Renal cortical epithelial cell (primary cell): Measurements from ENCODE around the gene ODC1. TPM values are rescaled to one million over a fixed set of nuclear protein-coding genes. Genes with fewer than 3 reads are reported as not detected.

ENCODE experiments used
- DNase-seq: peaks from one replicate; pipeline ENCODE4 v3.0.0-alpha.2; 2011; ENCODE audit warnings: low read depth
- total RNA-seq: library from RNA; depleted of rRNA; stranded (reverse); fragments of >200 nt; gene quantifications from 2 replicates; pipeline ENCODE4 v1.2.3, GENCODE V29; 2014

ODC1 gene
- total RNA-seq, 1 donor from 2014 or later = 79.7 TPM

DNA sequence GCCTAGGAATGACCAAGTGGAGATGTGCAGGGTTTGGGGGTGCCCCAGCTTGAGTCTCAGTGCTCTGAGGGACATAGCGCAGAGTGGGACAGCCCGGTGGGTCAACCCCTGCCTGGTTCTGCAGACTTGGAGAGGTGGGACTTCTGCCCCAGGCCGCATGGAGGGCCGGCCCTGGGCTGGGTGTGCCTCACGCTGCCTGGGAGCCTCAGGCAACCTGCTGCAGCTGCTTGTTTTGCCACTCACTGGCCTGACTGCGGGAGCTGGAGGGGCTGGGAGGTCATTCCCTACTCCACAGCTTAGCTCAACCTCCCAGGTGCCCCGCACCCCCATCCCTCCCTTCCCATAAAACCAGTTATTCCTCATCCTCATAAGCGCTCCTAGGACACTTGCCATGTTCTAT is 33.1 kb downstream of the ODC1 start:
- DNase-seq = no peak

DNA sequence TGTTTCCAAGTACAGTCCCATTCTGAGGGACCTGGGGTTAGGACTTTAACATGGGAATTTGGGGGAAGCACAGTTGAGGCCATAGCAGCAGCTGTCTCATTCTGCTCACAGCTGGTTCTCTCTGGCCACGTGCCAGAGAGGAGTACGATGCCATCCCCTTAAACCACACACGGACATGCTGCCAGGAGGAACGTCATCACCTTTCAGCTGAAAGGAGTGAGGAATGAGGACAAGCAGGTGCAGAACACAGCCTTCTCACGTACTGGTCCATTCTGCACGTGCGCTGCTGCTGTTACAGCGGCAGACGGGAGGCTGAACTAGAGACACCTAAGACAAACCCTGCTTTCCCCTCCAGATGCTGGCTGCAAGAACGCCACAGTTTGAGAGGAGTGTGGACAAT is 33.5 kb downstream of the ODC1 start:
- DNase-seq = no peak

DNA sequence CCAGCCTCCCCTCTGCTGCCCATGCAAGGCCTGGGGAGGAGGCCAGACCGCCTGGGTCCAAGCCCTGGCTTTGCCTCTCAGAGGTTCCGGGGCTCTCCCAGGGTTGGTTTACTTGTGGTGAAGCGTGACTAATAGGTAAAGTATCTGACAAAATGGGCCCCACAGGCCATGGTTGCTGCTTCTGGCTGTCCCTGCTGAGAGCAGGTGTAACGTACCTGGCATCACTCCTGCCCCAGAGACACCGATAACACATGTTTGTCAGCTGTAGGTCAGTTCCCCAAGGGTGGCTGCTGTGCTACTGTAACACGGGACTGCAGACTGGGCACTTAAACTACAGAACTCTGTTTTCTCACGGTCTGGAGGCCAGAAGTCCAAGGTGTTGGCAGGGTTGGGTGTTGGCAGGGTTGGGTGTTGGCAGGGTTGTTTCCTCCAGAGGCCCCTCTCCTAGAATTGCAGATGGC is 34.1 kb downstream of the ODC1 start:
- peak; percentile 80 for DNase-seq

DNA sequence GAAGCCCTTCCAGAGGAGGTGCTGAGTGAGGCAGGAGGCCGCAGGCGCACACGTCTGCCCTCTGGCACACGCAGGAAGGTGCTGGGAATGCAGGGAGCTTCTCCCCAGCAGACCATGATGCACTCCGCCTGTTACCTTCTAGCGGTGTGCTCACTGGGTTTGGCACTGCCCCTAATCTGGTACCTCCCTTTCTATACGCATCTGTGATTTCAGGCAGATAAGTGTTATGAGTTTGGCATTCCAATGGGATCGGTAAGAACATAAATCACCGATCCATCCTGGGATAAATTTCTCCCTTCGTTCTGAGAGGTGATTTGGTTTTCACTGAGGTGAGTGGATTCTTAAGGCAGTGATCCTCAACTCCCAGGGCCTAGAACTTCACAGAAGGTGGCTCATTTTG is 34.6 kb downstream of the ODC1 start:
- peak; percentile 47 for DNase-seq

DNA sequence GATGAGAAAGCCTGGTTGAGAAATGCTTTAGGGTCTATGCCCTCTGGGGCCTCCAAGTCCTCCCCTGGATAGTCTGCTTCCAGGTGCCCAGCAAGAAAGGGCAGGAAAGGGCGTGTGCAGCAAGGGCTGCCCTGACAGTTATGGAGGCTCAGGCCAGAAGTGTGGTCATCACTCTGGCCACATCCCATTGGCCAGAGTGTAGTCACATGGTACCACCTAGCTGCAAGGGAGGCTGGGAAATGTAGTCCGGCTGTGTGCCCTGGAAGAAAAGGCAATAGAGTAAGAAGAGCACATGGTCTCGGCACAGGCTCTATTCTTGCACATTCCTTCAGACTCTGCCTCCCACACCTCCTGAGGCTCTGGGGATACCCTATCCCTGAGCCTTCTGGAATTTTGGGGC is 35.7 kb downstream of the ODC1 start:
- DNase-seq = no peak

DNA sequence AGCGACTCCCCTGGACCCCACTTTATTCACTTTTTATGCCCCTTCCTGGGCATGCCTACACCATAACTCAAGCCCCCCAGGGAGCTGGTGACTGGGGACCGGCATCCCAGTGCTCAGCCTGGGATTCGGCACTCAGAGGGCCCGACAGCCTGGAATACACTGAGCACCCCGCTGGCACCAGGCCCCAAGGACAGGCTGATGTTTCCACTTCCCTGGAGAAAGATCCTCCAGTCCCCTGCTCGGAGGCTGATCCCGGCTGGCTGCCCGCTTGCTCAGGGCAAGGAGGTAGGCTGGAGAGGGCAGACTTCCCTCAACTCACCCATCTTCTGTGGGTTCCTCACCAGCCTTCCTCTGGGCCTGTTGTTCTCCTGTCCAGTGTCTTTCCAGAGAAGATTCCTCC is 36.6 kb downstream of the ODC1 start:
- DNase-seq = no peak

DNA sequence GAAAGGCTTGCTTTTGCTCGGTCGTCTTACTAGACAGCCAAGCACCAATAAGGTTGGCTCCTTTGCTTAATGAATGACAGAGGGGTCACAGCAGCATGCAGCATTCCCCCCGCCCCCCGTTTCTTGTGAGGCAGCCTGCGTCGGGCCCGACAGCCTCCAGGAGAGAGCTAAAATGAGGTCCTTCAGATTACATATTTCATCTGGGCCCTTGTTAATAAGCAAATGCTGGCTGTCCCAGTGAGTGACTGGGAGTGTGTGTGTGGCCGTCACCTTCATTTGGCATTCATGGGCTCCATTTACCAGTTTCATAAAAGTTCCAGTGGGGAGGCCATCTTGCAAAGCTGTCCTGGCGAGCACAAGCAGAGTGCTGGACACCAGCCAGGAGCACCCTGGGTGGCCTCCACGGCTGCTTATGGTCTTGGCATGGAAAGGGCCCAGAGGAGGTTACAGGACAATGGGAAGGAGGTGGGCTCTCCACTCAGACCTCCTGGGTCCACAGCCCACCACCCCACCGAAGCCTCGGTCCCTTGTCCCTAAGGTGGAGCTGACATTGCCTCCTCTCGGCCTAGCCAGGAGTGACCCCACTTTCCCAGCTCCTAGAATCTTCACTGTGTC is 37.2 kb downstream of the ODC1 start:
- DNase-seq = no peak

DNA sequence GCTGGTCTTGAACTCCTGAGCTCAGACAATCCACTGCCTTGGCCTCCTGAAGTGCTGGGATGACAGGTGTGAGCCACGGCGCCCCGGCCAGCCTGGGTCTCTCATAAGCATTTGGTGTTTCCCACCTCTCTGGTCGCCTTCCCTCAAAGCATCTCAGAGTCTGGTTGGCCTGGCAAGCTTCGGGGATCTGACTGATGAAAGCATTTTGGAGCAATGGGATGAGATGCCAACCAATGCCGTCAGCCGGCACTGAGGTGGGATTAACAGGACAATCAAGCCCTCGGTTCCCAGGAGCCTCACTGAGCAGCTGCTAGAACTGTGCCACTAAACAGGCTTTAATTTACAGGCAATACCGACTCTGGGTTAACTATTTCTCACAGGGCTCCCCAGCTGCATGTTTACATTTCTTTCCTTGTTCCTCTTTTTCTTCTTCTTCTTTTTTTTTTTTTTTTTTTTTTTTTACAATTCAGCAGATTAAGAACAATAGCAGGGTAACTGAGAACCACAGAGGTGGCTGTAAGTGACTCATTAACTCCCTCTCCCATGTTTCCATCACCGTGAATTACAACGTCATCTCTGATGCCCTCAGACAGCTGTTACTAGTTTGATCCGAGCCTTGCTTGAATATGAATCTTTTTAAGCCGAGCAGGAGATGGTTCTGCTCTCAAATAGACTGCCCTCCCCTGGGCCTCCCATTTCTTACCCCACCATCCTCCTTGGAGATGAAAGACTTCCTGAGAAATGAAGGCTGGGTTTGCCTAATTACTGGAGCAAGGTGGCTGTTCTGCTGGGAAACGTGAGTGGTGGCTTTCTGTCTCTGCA is 37.9 kb downstream of the ODC1 start:
- DNase-seq = peak; percentile 87

DNA sequence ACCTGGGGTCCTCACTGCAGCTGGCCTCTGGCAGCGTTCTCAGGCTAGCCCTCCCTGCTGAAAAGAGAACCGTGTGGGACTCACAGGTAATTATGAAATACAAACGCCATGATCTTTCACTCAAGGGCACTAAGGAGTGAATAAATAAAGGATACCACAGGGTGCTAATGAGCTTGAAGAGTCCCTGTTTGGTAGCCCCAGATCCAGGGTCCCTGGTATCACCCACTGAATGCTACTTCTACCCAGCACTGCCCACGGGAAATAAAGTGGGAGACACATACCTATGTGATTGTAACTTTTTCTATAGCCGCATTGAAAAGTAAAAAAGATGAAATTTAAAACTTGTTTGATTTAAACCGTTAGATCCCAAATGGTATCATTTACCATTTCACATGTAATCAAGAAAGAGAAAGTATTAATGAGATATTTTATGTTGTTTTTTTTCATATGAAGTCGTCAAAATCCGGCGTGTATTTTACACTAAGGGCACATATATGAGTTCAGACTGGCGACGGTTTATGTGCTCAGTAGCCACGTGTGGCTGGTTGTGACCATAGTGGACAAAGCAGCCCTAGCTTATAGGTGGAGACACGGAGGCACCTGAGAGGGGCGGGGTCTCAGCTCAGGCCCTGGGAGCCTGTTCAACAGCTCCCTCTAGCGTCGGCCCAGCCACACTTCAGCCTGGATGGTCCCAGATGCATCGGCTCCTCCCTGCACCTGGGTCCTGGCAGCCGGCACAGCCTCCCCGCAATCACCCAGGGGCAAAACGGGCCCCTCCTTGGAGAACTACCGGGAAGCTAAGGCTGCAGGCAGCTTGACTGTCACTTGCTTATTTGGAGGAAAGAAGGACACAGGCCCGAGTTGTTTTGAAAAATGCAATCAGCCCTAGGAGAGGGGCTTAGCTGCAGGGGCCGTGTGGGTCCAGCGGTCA is 39.2 kb downstream of the ODC1 start:
- peak; percentile 73 for DNase-seq

DNA sequence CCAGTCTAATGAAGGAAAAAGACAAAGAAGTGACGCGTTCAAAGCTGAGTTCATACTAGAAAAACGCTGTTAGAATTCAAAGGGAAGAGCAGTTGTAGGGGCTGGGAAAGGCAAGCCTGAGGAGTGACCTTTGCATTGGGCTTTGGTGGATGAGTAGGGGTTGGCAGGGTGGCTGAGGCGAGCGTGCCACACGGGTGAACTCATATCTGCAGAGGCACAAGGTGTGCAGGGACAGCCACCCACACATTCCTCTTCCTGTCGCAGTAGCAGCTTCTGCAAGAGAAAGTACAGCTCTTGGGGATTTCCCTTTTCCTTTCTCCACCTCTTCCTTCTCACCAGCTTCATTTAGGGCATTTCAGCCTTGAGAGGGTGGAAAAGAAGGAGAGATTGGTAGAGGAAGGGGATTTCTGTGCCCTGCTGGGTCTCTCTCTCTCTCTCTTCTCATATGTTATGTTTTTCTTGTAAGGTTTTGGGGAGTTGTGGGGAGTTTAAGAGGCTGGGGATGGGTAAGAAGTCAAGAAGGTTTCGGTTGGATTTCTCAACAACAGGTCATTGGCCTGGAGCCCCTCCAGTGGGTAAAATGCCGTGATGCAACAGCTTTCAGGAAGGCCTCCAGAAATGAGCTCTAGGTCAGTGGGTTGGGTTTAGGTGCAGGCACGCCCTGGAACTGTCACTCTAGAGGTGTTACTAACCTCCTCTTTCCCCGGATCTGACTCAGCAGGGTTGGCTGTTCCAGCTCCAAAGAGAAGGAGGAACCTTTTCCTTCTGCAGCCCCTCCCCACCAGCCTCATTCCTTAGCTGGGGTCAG is 40.1 kb downstream of the ODC1 start:
- peak; percentile 91 for DNase-seq

DNA sequence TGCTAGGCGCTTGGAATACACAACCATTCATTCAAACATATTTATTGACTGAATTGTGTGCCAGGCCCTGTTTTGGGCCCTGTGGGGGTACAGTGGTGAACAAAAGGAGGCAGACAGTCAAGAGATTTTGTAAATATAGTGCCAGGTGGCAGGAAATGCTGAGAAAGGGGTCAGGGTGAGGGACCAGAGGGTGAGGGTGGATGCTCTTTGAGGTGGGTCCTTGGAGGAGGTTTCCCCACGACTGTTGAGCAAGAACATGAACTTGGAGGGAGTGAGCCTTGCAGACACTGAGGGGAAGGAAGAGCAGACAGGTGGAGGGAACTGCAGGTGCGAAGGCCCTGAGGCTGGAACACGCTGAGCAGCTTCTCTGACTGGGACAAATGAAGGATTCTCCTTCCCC is 40.7 kb downstream of the ODC1 start:
- no peak for DNase-seq

DNA sequence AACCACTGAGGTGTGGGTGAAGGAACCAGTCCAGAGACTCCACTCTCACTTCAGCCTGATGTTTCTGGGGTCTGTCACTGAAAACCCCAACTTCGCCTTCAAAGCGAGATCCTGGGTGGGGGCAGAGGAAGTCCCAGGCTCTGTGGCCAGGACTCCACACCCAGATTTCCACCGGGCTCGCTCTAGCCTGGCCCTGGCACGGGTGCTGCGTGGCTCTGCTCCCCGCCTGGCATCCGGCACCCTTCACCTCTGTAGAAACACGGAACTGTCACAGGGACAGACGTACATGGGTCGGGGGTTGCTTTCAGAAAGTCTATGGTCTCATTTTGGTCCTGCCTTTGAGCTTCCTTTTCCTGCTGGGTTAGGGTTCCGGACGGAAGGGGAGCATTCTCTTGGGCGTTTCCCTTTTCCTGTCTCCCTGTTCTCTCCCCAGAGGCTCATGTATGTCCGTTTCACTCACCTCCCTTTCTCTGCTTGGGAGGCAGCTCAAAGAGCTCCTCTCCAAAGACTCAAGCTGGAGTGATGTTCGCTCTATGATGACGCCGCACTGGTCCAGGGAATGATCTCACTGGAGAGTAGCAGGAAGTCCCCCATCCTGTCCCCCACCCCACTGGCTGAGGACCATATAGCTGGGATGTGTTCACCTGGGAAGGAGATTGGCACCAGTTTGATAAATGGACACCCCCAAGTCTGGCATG is 41.5 kb downstream of the ODC1 start:
- DNase-seq = no peak

DNA sequence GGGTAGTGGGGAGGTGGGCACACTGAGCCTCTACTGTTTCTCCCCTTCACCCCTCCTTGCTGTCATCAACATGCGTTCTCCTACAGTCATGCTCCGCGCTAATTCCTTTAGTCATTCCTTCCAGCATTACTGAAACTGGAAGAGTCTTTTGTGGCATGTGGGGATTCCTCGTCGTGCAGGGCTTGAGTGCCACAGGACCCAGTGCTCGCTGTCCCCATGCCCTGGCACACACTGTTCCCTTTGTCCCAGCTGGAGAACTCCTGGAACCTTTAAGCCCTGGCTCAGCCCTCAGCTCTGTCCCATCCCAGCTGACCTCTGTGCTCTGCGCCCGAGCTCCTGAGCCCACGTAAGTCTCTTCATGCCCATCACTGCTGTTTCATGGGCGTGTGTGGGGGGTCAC is 42.1 kb downstream of the ODC1 start:
- DNase-seq = no peak

DNA sequence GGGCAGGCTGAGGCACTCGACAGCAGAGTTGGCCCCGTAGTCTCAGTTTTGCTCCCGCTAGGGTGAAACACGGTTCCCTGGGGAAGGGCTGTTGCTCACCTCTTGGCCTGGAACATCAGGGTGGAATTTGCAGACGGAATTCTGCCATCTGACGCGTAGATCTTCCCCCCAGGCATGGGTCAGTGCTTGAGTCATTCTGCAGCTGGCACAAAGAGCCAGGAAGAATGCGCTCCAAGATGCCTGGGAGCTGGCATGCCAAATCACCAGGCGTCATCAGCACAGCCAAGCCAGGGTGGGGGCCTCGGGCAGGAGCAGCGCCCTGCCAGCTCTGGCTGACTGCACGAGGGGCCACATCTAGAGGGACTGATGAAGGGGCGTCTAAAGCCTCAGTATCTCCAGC is 42.7 kb downstream of the ODC1 start:
- DNase-seq = peak; percentile 98

DNA sequence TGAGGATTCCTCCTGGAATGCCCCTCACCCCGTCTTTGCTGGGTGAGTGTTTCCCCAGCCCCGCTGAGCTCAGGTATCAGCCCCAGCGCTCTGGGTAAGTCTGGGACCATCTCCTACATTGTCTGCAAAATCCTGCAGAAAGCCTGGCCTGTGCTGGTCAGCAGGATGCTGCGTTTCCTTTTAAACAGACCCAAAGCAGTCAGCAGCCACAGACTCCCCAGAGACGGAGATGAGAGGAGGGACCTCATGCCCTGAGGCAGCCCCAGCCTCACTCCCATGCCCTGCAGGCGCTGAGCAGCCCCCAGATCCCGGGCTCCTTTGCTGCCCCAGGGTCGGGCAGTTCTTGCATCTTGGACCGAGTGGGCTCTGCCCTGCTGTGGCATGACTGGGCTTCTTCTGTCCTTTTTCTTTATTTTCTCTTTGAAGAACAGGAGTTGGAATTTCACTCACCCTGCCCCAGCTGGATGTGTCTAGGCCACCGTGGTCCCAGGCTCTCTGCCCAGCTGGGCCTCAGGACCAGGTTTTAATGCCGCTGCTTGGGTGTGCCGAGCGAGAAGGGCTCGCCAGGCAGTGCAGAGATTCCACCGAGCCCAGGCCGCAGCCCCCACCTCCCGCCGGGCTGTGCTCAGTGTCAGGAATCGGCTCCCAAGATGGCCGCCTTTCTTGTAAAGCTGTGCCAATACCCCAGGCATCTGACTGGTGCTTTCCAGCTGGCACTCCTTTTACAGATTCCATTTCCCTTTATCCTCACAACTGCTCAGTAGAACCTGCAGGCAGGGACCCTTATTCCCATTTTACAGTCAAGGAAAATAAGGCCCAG is 43.6 kb downstream of the ODC1 start:
- DNase-seq = no peak

DNA sequence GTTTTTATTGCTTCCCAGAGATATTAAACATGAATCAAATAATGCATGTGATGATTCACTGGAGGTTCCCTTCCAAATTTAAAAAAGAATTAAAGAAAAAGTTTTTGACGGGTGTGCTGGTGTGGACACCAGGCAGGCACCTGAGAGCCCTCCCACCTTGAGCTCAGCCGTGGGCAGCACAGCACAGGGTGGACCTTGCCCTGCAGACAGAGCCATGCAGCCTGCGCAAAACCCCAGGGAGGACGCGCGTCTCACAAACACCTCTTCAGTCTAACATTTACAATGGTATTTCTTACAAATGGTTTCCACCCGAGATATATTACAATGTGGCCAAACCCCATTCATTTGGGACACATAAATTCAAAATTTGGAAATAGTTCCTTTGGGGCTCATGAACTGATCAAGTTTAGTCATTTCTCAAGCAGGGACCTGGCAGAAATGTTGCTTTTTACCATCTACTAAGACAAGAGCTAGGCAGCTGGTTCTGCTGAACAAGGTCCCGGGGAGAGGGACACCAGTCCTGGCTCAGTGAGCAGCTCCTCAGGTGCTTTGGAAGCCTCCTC is 45.4 kb downstream of the ODC1 start:
- no peak for DNase-seq

DNA sequence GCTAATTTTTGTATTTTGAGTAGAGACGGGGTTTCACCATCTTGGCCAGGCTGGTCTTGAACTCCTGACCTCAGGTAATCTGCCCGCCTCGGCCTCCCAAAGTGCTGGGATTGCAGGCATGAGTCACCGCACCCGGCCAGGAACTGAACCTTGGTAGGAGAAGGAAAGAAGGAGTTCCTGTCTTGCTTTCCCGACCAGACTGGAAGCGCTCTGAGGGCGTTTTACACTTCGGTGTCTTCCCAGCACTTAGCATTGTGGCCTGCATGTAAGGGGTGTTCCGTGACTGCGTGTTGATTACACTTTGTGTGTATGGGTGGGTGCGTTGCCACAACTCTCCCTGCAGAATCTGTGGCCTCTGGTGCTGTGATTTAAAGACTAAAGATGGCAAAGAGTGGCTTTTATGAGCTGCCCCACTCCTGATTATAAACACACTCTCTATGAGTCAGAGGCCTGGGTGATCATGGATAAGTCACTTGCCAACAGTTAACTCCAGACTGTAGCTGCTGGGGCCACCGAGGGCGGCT is 46.0 kb downstream of the ODC1 start:
- DNase-seq = no peak

DNA sequence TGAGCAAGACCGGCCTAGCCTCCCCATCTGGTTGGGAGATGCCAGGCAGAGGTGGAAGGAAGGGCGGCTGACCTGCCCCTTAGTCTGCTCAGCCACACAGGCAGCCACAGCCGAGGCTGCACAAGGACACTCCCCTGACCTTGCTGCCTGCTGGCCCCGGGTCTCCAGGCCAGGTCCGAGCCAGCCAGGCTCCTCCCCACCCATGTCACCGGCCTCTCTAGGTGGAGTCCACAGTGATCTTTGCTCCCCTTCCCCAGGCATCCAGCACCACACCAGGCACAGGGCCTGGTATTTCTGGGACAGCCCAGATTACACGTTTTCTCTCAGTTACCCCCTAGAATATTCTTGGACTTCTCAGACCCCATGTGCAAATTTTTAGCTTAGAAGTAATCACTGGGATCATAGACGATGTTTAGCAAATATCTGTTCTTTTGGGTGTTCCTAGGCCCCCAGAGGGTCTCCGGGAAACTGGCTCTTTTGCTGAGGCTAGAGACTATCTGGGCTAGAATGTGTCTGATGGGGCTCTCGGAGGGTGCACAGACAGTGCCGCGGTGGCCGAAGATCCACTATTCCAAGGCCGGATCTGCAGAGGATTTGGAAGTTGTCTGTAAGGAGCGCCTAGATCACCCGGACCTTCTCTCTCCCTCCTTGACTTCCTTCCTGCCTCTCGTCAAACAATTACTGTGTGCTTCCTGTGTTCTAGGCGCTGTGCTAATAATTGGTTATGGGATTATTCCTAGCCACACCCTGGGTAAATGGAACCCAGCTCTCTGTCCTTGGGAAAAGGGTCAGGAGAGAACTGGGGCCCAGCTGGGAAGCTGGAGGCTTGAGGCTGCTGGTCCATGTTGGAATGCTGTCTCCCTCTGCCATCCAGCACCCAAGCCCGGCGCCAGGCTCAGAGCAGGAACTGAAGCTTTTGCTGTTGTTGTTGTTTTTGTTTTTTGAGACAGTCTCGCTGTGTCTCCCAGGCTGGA is 46.9 kb downstream of the ODC1 start:
- no peak for DNase-seq
